ENCODE results near the gene SLC35F2.

Gene SLC35F2

DNA sequence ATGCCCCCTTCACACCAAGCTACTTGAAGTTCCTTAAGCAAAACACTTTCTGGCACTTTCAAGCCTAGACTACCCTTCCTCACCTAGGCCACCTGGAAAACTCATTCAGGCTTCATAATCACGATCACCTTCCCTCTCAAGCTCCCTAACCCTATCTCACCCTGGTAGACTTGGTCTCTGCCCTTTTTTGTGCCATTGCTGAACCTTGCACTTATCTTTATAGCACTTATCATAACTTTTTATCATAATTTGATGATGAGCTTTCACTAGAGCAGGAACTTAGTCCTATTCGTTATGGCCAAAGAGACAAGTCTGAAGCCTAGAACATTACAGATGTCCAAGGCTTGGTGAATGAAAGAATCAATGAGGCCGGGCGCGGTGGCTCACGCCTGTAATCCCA is 5.5 kb downstream of the SLC35F2 start:
- TF ChIP-seq, protein P1, sequence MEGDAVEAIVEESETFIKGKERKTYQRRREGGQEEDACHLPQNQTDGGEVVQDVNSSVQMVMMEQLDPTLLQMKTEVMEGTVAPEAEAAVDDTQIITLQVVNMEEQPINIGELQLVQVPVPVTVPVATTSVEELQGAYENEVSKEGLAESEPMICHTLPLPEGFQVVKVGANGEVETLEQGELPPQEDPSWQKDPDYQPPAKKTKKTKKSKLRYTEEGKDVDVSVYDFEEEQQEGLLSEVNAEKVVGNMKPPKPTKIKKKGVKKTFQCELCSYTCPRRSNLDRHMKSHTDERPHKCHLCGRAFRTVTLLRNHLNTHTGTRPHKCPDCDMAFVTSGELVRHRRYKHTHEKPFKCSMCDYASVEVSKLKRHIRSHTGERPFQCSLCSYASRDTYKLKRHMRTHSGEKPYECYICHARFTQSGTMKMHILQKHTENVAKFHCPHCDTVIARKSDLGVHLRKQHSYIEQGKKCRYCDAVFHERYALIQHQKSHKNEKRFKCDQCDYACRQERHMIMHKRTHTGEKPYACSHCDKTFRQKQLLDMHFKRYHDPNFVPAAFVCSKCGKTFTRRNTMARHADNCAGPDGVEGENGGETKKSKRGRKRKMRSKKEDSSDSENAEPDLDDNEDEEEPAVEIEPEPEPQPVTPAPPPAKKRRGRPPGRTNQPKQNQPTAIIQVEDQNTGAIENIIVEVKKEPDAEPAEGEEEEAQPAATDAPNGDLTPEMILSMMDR (conservative IDR thresholded peaks at IDR 0.05; ENCODE audit: control insufficient read depth, insufficient read depth, low read depth, low read length), result no peak
- H3K4me3 ChIP-seq (ENCODE audit: control insufficient read depth, low read depth, low read length), result no peak overlapping the region
- DNase-seq (ENCODE audit: low read depth), result no peak

DNA sequence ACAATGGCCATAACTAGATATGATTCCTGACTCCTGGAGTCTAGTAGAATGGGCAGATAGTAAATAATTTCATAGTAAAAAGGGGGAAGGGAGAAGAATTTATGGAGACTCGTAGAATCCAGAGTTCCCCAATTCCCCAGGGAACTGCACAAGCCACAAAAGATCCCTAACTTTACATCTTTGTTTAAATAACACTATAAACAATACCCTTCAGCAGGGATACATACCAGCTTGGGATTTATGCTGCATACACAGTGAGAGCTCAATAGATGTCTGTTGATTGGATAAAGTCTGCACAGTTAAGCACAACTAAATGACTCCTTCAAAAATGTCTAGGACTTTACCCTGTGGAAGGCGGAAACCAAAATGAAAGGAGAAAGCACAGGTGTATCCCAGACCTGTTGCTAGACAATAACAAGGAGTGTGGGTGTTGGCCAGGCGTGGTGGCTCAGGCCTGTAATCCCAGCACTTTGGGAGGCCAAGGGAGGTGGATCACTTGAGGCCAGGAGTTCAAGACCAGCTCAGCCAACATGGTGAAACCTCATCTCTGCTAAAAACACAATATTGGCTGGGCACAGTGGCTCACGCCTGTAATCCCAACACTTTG is 6.8 kb downstream of the SLC35F2 start:
- no peak for DNase-seq (ENCODE audit: low read depth)
- H3K4me3 ChIP-seq (ENCODE audit: control insufficient read depth, low read depth, low read length), result no peak overlapping the region
- TF ChIP-seq, protein P1 (conservative IDR thresholded peaks at IDR 0.05; ENCODE audit: control insufficient read depth, insufficient read depth, low read depth, low read length), result no peak

DNA sequence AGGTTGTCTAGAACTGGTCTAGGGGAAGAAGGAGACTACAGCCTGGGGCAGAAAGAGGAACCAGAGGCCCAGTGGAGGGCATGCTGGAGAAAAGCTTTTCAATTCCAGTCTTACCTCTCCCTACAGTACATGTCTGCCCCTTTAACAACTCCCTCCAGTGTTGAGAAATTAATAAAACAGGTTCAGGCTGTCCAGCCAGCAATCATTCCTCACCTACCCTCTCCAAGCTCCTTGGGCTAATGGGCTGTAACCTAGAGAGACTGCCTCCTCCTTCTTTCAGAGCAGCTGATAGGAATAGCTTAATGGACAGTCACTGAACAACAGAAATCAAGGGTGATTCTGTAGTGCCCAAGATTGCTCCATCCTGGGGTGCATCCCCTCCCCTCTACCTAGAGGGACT is 8.8 kb downstream of the SLC35F2 start:
- DNase-seq (ENCODE audit: low read depth), result no peak
- no peak overlapping the region for H3K4me3 ChIP-seq (ENCODE audit: control insufficient read depth, low read depth, low read length)

DNA sequence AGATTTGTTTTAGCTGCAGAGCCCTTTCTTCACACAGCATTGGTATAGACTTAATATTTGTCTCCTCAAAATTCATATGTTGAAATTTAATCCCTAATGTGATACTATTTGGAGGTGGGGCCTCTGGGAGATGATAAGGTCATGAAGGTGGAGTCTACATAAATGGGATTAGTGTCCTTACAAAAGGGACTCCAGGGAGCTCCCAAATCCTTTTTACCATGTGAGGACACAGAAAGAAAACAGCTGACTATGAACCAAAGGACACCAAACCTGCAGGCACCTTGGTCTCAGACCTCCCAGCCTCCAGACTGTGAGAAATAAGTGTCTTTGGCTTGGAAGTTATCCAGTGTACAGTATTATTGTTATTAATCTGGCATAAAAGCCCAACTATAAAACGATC is 10.2 kb downstream of the SLC35F2 start:
- H3K4me3 ChIP-seq (ENCODE audit: control insufficient read depth, low read depth, low read length), result no peak overlapping the region
- TF ChIP-seq, protein P1 (conservative IDR thresholded peaks at IDR 0.05; ENCODE audit: control insufficient read depth, insufficient read depth, low read depth, low read length), result no peak
- DNase-seq (ENCODE audit: low read depth), result no peak

More for the DNA sequence above, 8.8 kb downstream of the SLC35F2 start:
- TF ChIP-seq, protein P1 (conservative IDR thresholded peaks at IDR 0.05; ENCODE audit: control insufficient read depth, insufficient read depth, low read depth, low read length), result no peak

DNA sequence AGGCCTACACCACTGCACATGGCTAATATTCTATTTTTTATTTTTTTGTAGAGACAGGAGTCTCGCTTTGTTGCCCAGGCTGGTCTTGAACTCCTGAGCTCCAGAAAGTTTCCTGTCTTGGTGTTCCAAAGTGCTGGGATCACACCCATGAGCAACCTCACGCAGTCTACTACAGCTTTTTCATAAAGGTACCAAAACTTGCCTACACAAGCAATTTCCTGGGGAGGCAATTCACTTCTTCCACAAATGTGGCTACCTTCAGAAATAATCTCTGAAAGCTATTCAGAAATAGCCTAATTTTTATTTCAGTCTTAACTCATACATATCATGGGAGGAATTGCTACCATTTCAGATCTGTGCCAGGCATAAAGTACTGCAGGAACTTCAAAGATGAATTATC is 11.4 kb downstream of the SLC35F2 start:
- DNase-seq (ENCODE audit: low read depth), result no peak
- TF ChIP-seq, protein P1 (conservative IDR thresholded peaks at IDR 0.05; ENCODE audit: control insufficient read depth, insufficient read depth, low read depth, low read length), result no peak
- H3K4me3 ChIP-seq (ENCODE audit: control insufficient read depth, low read depth, low read length), result no peak overlapping the region

DNA sequence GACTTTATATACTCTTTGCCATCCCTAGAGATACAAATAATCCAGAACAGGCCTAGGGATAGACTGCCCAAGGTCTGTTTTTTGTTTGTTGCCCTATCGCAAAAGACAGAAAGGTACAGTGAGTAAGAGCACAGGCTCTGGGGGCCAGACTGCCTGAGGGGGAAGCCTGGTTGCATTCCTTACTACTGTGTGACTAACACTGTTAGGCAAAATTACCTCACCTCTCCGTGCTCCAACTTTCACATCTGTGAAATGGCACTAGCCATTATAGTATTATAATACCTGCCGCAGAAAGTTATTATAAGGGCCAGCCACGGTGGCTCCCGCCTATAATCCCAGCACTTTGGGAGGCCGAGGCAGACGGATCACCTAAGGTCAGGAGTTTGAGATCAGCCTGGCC is 14.5 kb downstream of the SLC35F2 start:
- DNase-seq (ENCODE audit: low read depth), result peak; percentile 84
- TF ChIP-seq, protein P1 (conservative IDR thresholded peaks at IDR 0.05; ENCODE audit: control insufficient read depth, insufficient read depth, low read depth, low read length), result no peak
- no peak overlapping the region for H3K4me3 ChIP-seq (ENCODE audit: control insufficient read depth, low read depth, low read length)

Measured in fibroblast of mammary gland (primary cell).